Activated T-helper 17 cell treated with anti-CD3 and anti-CD28 coated beads, Interleukin-2, amount 50 U/mL, for 72 hours (primary cell): ENCODE measurements around the gene KIAA1217. TPM values are rescaled to one million over a fixed set of nuclear protein-coding genes. Genes with fewer than 3 reads are reported as not detected.
A peak's percentile ranks its signal among the peaks of the same experiment; 100 is the strongest.
"Not testable (repeated sequence)": the region's sequence is repeated elsewhere in the genome, so short reads cannot be mapped to it uniquely, and the experiment has no call there.

Experiments used
- ATAC-seq: fragments of 150-1000 bp; cut with Tn5 transposase; replicated peaks from 2 replicates; pipeline ENCODE4 v1.10.0; 2021; ENCODE audit warnings: mild to moderate bottlenecking, moderate library complexity
- H3K27ac Mint-ChIP-seq: one replicate; pipeline ENCODE4 v1.8.0; 2022; ENCODE audit warnings: mixed read lengths
- H3K27me3 Mint-ChIP-seq: one replicate; pipeline ENCODE4 v1.8.0; 2022; ENCODE audit warnings: mixed read lengths
- H3K36me3 Mint-ChIP-seq: one replicate; pipeline ENCODE4 v1.8.0; 2022; ENCODE audit warnings: low read depth, mild to moderate bottlenecking, mixed read lengths
- H3K4me1 Mint-ChIP-seq: one replicate; pipeline ENCODE4 v1.8.0; 2022; ENCODE audit warnings: mixed read lengths
- H3K4me3 Mint-ChIP-seq: one replicate; pipeline ENCODE4 v1.8.0; 2022; ENCODE audit warnings: mild to moderate bottlenecking, mixed read lengths
- H3K9me3 Mint-ChIP-seq: one replicate; pipeline ENCODE4 v1.8.0; 2022; ENCODE audit warnings: mixed read lengths
- total RNA-seq, 2 donors: library from RNA; stranded (reverse); gene quantifications; one replicate each; pipeline ENCODE4 v1.2.3, GENCODE V29; 2022

KIAA1217 gene
- total RNA-seq, 2 donors from 2014 or later, result 2.1 to 2.6 TPM

DNA sequence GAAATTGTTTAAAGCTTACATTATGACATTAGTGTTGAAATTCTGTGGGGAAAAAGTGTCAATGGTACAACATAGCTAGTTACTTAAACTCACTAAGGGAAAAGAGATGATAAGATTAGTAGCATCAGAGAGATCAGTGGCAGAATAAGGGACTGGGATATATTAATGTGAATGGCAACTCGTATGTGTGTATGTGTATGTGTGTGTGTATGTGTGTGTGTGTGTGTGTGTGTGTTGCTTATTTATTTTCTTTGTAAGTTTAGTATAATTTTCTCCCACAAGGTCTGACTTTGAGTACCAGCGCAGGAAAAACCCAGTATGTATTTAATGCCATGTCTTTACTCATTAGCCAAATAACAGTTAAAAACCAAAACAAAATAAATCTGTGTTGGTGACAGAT, 258.7 kb downstream of the KIAA1217 start:
- Mint-ChIP-seq H3K4me1 (peaks cover 36% of the 10 kb centered on the region), H3K36me3 (peaks cover 5% of the 10 kb centered on the region), H3K27ac (no peak overlapping the region), H3K4me3 (peak overlapping the region; percentile 10), H3K9me3 (peaks cover 4% of the 10 kb centered on the region), H3K27me3 (peaks cover 14% of the 10 kb centered on the region)
- no peak for ATAC-seq

DNA sequence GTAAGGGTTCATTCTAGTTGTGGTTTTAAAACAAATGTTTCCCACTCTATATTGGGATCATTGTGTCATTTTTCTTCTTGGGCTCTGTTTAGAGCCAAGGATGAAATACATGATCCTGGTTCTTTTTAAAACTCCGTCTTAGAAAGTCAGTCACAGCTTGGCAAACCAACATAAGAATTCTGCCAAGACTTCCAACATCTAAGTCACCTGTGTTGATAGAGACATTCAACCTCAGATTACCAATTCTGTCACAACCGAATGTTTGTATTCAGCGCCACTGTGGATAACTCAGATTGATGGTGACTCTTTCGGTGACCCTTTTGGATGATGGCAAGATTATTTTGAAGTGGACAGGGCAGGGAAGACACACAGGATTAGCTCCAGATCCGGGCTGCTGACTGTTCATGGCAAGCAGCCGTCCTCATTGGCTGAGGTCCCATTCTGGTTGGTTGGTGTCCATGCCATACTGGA, 259.4 kb downstream of the KIAA1217 start:
- peaks cover 5% of the 10 kb centered on the region for H3K36me3 Mint-ChIP-seq
- peaks cover 2% of the 10 kb centered on the region for H3K9me3 Mint-ChIP-seq
- peaks cover 29% of the 10 kb centered on the region for H3K4me1 Mint-ChIP-seq
- H3K4me3 Mint-ChIP-seq, result no peak overlapping the region
- no peak for ATAC-seq
- H3K27me3 Mint-ChIP-seq, result peaks cover 19% of the 10 kb centered on the region
- no peak overlapping the region for H3K27ac Mint-ChIP-seq

DNA sequence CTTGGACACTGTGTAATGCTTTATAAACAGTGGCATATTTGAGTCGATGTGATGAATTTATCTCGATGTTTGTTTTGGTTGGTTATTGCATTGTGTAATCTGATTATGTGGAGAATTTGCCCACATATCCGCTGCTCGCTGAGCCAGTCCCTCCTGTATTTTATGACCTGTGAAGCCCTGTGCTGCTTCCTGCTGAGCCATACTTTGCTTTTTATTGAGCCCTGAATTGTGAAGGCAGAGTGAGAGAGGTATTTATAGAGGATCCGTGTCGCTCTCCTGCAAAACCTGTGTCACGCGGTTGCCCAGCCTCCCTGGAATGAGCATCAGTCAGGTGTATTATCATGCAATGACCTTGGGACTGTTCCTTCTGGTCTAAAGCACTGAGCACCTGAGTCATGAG, 261.1 kb downstream of the KIAA1217 start:
- ATAC-seq, result no peak
- no peak overlapping the region for H3K27ac Mint-ChIP-seq
- H3K4me3 Mint-ChIP-seq, result no peak overlapping the region
- peaks cover 17% of the 10 kb centered on the region for H3K4me1 Mint-ChIP-seq
- no peaks in the 10 kb centered on the region for H3K9me3 Mint-ChIP-seq
- H3K36me3 Mint-ChIP-seq, result no peaks in the 10 kb centered on the region
- peaks cover 20% of the 10 kb centered on the region for H3K27me3 Mint-ChIP-seq

DNA sequence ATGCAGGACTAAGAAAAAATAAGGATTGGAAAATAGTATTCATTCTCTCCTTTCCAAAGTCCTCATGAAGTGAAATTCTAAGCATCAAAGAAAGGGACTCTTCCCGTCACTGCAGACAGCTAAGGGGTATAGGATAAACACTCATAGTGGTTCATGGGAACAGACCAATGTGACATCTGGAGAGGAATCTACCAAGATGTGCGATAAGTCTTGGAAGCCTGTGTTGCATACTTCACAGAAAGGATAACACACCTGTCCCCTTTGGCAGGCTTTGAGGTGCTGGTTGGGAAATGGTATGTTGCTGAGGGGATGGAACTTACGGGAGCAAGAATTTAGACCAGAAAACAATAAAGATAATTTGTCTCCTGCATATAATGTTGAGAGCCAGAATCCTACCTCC, 266.7 kb downstream of the KIAA1217 start:
- Mint-ChIP-seq H3K36me3 (no peaks in the 10 kb centered on the region), H3K27me3 (peaks cover 21% of the 10 kb centered on the region), H3K4me3 (no peak overlapping the region), H3K4me1 (no peaks in the 10 kb centered on the region), H3K27ac (no peak overlapping the region), H3K9me3 (peaks cover 7% of the 10 kb centered on the region)
- no peak for ATAC-seq

DNA sequence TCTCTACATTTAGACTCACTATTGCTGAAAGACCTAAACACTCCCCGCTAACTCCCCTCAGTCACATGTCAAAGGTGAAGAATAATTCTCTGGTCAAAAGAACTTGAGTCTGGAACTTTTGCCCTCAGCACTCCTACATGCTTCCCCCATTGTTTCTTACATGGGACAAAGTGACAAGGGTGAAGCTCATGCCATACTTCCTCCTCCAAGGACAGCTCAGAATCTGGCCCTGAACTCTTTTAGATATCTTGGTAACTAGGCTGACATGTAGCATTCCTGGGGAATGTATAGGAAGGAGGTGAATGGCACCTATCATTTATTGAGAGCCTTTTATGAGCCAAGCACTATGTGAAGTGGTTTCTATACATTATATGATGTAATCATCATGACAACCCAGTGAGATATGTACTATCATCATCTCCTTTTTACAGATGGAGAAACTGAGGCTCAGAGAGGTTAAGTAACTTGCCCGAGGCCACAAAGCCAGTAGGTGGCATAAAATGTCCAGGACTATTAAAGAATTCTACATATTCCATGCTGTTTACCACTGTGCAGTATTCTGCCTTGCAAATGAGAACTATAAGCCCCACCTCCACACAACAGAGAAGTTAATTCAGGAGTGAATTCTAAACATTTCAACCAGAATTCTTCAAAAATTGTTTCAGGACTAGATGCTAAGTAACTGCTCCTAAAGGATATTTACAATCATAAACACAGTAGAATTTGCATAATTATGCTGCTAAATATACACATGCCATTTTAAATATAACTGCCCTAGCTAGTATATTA, 268.2 kb downstream of the KIAA1217 start:
- no peak overlapping the region for H3K4me3 Mint-ChIP-seq
- H3K27me3 Mint-ChIP-seq, result peaks cover 21% of the 10 kb centered on the region
- no peaks in the 10 kb centered on the region for H3K36me3 Mint-ChIP-seq
- no peak overlapping the region for H3K27ac Mint-ChIP-seq
- peaks cover 7% of the 10 kb centered on the region for H3K9me3 Mint-ChIP-seq
- ATAC-seq, result no peak
- no peaks in the 10 kb centered on the region for H3K4me1 Mint-ChIP-seq

DNA sequence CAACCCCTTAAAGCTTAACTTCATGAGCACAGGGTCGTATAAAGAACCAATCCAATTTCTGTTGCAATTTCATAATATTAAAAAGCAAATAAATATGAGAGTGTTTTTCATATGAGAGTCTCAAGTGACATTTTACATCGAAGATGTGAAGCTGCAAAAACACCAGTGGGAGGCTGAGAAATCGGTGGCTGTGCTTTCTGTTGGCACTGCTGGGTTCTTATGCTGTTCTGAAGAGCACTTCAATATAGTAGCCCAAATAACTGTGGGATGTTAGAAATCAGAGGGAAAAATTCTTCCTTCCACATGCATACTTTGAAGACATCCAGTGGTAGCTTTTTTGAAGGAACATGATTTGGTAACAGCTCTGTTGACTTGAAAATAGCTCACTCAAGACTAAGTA, 269.0 kb downstream of the KIAA1217 start:
- H3K36me3 Mint-ChIP-seq, result no peaks in the 10 kb centered on the region
- H3K4me1 Mint-ChIP-seq, result no peaks in the 10 kb centered on the region
- ATAC-seq, result no peak
- H3K4me3 Mint-ChIP-seq, result no peak overlapping the region
- no peak overlapping the region for H3K27ac Mint-ChIP-seq
- peaks cover 7% of the 10 kb centered on the region for H3K9me3 Mint-ChIP-seq
- peaks cover 18% of the 10 kb centered on the region for H3K27me3 Mint-ChIP-seq

DNA sequence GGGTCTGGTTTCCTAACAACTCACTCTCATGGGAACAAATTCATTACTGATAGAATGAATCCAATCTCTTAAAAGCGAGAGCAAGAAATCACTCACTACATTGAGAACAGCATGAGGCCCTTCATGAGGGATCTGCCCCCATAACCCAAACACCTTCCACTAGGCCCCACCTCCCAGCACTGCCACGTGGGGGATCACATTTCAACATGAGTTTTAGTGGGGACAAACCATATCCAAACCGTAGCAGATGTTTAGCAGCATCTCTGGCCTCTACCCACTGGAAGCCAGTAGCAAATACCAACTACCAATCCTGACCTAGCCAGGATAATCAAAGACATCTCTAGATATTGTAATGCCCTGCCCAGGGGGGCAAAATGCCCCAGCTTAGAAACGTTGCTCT, 270.9 kb downstream of the KIAA1217 start:
- no peaks in the 10 kb centered on the region for H3K36me3 Mint-ChIP-seq
- peaks cover 7% of the 10 kb centered on the region for H3K4me1 Mint-ChIP-seq
- no peak overlapping the region for H3K4me3 Mint-ChIP-seq
- no peak overlapping the region for H3K27ac Mint-ChIP-seq
- no peak for ATAC-seq
- H3K27me3 Mint-ChIP-seq, result peaks cover 12% of the 10 kb centered on the region
- H3K9me3 Mint-ChIP-seq, result peaks cover 7% of the 10 kb centered on the region

DNA sequence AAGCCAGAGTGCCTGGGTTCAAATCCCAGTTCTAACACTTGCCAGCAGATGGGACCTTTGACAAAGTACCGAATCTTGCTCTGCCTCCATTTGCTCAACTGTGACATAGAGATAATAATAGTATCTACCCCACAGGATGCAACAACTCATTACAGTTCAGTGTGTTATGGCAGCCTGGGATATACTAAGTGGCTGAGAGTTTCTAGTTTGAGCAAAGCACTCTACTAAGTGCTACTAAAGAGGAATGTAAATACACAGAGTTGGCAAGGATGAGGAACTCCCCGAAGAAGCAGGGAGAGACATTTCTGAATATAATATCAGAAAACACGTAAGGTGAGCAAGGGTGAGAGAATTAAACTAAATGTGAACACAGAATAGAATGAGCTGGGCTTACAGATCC, 271.5 kb downstream of the KIAA1217 start:
- peaks cover 7% of the 10 kb centered on the region for H3K9me3 Mint-ChIP-seq
- no peak overlapping the region for H3K4me3 Mint-ChIP-seq
- H3K36me3 Mint-ChIP-seq, result no peaks in the 10 kb centered on the region
- H3K4me1 Mint-ChIP-seq, result peaks cover 7% of the 10 kb centered on the region
- H3K27me3 Mint-ChIP-seq, result peaks cover 9% of the 10 kb centered on the region
- no peak for ATAC-seq
- no peak overlapping the region for H3K27ac Mint-ChIP-seq

DNA sequence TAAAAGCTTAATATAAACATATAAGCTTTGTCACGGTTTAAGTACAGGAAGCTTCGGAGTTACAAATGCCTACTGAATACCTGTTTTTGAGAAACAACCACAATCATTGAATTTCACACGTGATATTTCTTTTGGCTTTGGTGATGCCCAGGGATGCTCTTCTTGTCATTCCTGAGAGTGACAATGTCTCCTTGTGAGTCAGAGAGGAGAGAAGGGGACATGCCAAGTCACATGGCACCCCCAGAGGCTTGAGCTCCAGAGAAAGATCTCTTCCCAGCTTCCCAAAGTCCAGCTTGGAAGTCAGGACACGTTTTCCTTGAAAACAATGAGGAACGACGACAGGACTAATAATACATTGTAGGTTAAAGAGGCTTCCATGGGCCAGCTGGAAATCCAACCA, 272.3 kb downstream of the KIAA1217 start:
- H3K36me3 Mint-ChIP-seq, result no peaks in the 10 kb centered on the region
- no peak overlapping the region for H3K27ac Mint-ChIP-seq
- H3K27me3 Mint-ChIP-seq, result peaks cover 5% of the 10 kb centered on the region
- no peak overlapping the region for H3K4me3 Mint-ChIP-seq
- no peak for ATAC-seq
- H3K4me1 Mint-ChIP-seq, result peaks cover 7% of the 10 kb centered on the region
- peaks cover 7% of the 10 kb centered on the region for H3K9me3 Mint-ChIP-seq

DNA sequence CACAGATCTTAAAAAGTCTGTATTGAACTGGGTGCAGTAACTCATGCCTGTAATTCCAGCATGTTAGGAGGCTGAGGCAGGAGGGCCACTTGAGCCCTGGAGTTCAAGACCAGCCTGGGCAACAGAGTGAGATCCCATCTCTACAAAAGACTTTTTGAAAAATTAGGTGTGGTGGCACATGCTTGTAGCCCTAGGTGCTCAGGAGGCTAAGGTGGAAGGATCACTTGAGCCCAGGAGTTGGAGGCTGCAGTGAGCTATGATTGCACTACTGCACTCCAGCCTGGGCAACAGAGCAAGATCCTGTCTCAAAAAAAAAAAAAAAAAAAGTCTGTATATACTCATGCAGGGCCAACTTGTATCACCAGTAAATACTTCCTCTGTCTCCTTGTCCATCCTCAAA, 273.8 kb downstream of the KIAA1217 start:
- not testable (repeated sequence) for H3K4me1 Mint-ChIP-seq, H3K36me3 Mint-ChIP-seq, H3K4me3 Mint-ChIP-seq, H3K9me3 Mint-ChIP-seq, H3K27me3 Mint-ChIP-seq, H3K27ac Mint-ChIP-seq, ATAC-seq

DNA sequence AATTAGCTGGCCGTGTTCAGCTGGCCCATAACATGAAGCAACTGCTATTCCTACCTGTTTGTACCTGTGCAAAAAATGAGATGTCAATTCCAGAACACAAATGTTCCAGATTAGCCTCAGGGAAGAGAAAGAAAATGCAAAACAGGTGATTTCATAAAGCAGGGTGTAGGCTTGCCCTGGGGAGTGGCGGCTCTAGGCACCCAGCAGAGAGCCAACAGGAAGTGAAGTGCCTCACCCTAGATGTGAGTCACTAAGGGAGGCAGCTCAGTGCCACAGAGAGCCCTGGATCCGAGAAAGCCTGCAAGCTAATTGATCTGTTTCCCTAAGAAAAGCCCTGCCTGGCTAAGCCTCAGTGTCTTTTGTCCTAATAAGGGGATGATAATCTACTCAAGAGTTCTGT, 274.8 kb downstream of the KIAA1217 start:
- no peaks in the 10 kb centered on the region for H3K36me3 Mint-ChIP-seq
- peaks cover 10% of the 10 kb centered on the region for H3K9me3 Mint-ChIP-seq
- peak; percentile 100 for ATAC-seq
- H3K4me1 Mint-ChIP-seq, result peaks cover 7% of the 10 kb centered on the region
- H3K4me3 Mint-ChIP-seq, result no peak overlapping the region
- no peak overlapping the region for H3K27ac Mint-ChIP-seq
- peaks cover 12% of the 10 kb centered on the region for H3K27me3 Mint-ChIP-seq

DNA sequence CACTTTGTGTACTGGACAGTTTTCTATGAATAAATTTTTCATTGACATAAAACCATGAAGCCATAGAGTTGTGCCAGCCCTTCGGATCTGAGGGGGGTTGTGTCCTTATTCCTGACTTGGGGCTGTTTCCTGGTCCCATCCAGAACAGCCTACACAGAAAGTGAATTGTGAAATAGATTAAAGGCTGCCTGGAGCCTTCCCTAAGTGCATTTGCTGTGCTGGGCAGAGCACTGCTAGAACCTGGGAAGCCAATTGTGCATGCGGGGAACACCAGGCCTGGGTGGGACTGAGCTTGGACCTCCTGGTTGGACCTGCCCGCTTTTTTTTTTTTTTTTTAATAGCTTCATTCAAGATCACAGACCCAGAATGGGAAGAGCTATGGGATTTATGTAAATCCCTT, 275.8 kb downstream of the KIAA1217 start:
- Mint-ChIP-seq H3K36me3 (no peaks in the 10 kb centered on the region), H3K9me3 (peaks cover 3% of the 10 kb centered on the region), H3K27me3 (peaks cover 12% of the 10 kb centered on the region), H3K4me1 (peaks cover 7% of the 10 kb centered on the region), H3K4me3 (no peak overlapping the region), H3K27ac (no peak overlapping the region)
- ATAC-seq, result no peak

DNA sequence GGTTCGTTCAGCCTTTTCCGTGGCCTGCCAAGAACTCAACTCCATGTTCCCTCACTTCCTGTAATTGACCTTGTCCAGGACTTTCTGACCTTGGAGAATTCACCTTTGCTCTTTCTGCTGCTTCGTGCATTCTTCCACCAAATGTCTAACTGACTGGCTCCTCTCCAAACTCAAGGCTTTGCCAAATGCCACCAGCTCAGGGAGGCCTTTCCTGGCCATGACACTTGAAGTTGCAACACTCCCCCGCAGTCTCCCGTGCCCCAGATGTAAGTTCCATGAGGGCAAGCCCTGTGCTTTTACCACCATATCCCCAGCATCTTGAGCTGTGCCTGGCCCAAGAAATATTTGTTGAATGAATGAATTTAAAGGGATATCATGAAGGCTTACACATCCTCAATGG, 276.4 kb downstream of the KIAA1217 start:
- no peak for ATAC-seq
- no peaks in the 10 kb centered on the region for H3K36me3 Mint-ChIP-seq
- H3K27ac Mint-ChIP-seq, result no peak overlapping the region
- peaks cover 3% of the 10 kb centered on the region for H3K9me3 Mint-ChIP-seq
- no peak overlapping the region for H3K4me3 Mint-ChIP-seq
- peaks cover 12% of the 10 kb centered on the region for H3K27me3 Mint-ChIP-seq
- peaks cover 7% of the 10 kb centered on the region for H3K4me1 Mint-ChIP-seq

DNA sequence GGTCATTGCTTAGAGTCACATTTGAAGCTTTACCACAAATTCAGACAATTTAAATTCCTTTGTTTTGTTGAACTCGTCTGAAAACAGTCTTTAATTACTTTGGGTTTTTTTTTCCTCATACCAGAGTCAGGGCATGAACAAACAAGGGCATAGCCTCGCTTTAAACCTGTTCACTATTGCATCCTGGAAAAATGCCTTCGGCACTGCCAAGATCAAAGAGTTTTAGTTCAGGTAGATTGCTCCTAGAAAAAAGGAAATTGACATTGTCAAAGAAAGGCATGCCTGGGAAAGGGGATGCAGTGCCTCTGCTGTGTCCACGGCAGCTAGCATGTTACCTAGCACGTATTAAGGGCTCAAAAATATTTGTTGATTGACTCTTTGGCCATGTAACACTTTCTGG, 279.7 kb downstream of the KIAA1217 start:
- H3K27me3 Mint-ChIP-seq, result peaks cover 12% of the 10 kb centered on the region
- peaks cover 2% of the 10 kb centered on the region for H3K4me1 Mint-ChIP-seq
- ATAC-seq, result no peak
- no peaks in the 10 kb centered on the region for H3K36me3 Mint-ChIP-seq
- no peak overlapping the region for H3K27ac Mint-ChIP-seq
- H3K4me3 Mint-ChIP-seq, result no peak overlapping the region
- peaks cover 3% of the 10 kb centered on the region for H3K9me3 Mint-ChIP-seq

DNA sequence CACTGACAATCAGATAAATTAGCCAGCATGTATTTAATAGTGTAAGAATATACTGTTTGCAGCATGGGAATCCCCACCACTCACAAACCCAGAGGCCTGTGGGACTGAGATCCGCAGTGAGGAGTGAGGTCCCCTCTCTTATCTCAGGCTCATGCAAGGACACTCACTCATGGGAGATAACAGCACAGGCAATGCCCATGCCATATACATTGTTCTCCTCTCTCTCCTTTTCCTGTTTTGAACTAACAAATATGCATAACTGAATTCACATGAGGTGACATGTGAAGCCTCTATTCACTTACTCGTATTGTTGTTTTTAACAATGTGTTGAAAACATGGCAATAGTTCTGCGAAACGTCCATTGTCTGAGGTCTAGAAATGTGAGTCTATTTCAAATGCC, 284.2 kb downstream of the KIAA1217 start:
- Mint-ChIP-seq H3K27me3 (peaks cover 9% of the 10 kb centered on the region), H3K4me1 (peaks cover 2% of the 10 kb centered on the region), H3K4me3 (no peak overlapping the region), H3K36me3 (no peaks in the 10 kb centered on the region), H3K9me3 (peaks cover under 1% of the 10 kb centered on the region), H3K27ac (no peak overlapping the region)
- no peak for ATAC-seq
